Psoas muscle (tissue), 8 donors: ENCODE results near the gene CLASRP. TPM values are rescaled to one million over a fixed set of nuclear protein-coding genes. Genes with fewer than 3 reads are reported as not detected.

Source experiments
- ATAC-seq, 4 donors: fragments of 200-7000 bp; cut with Tn5 transposase; one replicate each; pipeline ENCODE4 v1.9.1; 2020; ENCODE audit warnings: moderate library complexity in 3 of 4, mild to moderate bottlenecking in 2 of 4
- DNase-seq, 2 donors: peaks; one replicate each; pipeline ENCODE4 v3.0.0-alpha.2; 2020
- H3K27ac ChIP-seq: fragments of 200-600 bp; one replicate; pipeline ENCODE4 v1.8.0; 2022
- H3K27me3 ChIP-seq, 3 donors: fragments of 200-600 bp in 1 of 3; one replicate each; pipeline versions ENCODE4 v1.6.1 to v1.8.0; 2013 to 2022; ENCODE audit warnings: low read length in 2 of 3, mild to moderate bottlenecking in 2 of 3, moderate library complexity in 1 of 3; ENCODE audit not compliant: insufficient read depth in 3 of 3
- H3K36me3 ChIP-seq, 2 donors: fragments of 200-600 bp in 1 of 2; one replicate each; pipeline versions ENCODE4 v1.6.1 to v1.8.0; 2013 to 2022; ENCODE audit warnings: low read depth in 1 of 2, mild to moderate bottlenecking in 1 of 2, moderate library complexity in 1 of 2; ENCODE audit not compliant: insufficient read depth in 1 of 2
- H3K4me1 ChIP-seq: fragments of 200-600 bp; one replicate; pipeline ENCODE4 v1.8.0; 2022
- H3K4me3 ChIP-seq: fragments of 200-600 bp; one replicate; pipeline ENCODE4 v1.8.0; 2022; ENCODE audit warnings: mild to moderate bottlenecking
- H3K9me3 ChIP-seq: fragments of 200-600 bp; one replicate; pipeline ENCODE4 v1.8.0; 2022
- WGBS, 3 donors: extraction: QIAGEN DNeasy Blood & Tissue Kit; methylation state at CpG; one replicate each; pipeline versions ENCODE4 v1.1.6 to v1.1.7; 2013; 5-methylcytosine and 5-hydroxymethylcytosine counted together
- intact Hi-C, 2 donors: fragments of 100-400 bp; cut with DNase I; formaldehyde crosslinking; loops; one replicate each; pipeline versions ENCODE4 v1.11.0 to v1.14.2; 2022
- polyA plus RNA-seq, 3 donors: library from polyadenylated mRNA; stranded (reverse); fragments of 200-250 nt; gene quantifications; one replicate each; pipeline ENCODE4 v1.2.3, GENCODE V29; 2013
- total RNA-seq, 4 donors: library from RNA; stranded (reverse); fragmentation: NEBNext Ultra II Directional in 2 of 4; extraction: Animal tissue kit (Norgen Biotek cat#: 25700) in 2 of 4; gene quantifications; one replicate each; pipeline versions ENCODE4 v1.2.1 to v1.2.4, GENCODE V29; 2021 to 2023
- TF ChIP-seq, protein P1 (sequence below): fragments of 200-600 bp; IDR thresholded peaks from one replicate; pipeline ENCODE4 v1.8.0; 2022; ENCODE audit warnings: antibody characterized with exemption
- donor health status: healthy with polysubstance abuse.
- donor health status: DM: no; HTN: no; CAD: no; lungs with moderate emphysema.
- donor health status: Bipolar disorder and iron deficiency.
- donor health status: healthy.
- donor health status: DM: yes; HTN: yes; CAD: no.
- donor health status: DM: no; HTN: no; CAD: no.
- donor health status: DM: no; HTN: no; CAD: no.
- donor health status: DM: yes; HTN: yes; CAD: no.

CLASRP gene
- total and polyA plus RNA-seq, 7 donors = 30.8 to 65.9 (median 37.4) TPM

DNA sequence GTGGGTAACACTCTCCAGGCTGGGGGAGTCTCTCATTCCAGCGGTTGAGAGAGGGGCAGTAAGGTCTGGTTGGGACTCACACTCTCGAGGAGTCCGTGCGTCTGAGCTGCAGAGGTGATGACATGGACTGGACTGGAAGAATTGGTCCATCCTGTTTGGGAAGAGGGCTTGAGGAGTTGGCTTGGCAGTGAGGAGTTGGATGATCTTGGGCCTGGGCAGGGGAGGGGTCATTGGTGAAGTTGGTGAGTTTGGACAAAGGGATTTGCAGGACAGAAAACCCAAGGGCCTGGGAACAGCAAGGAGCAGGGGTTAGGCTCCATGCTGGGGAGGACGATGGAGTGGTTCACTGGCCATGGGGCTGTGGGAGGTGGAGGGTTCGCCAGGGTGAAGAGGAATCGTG, 57.9 kb downstream of the CLASRP start:
- ATAC-seq = no peak
- WGBS, 3 donors = 83 to 92% (median 83%) methylated on average over 7 of the region's 7 CpGs
- H3K27ac ChIP-seq = peak overlapping the region; percentile 93

DNA sequence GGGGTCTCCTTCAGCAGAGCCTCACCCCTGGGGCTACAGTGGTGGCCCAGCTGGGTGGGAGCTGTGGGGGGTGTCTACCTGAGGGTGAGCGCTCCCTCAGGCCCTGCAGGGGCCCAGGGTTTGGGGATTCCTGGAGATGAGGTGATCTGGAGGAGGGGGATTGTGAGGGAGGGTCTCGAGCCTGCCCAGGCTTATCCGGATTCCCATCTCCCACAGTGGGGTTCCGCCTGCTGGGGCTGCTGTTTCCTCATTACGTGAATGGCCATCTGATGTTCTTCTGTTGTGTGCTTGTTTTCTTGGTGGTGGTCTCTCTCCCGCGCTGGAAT, 58.6 kb downstream of the CLASRP start:
- intact Hi-C loops = loop anchor here in 1 of 2 donors (10.0 kb wide), 1 partner anchor 237 kb away; no protein-coding TSS in a partner anchor
- Histone ChIP-seq H3K36me3 (no peaks in the 10 kb centered on the region), H3K4me1 (peaks cover 86% of the 10 kb centered on the region), H3K27ac (peak overlapping the region; percentile 93), H3K4me3 (peak overlapping the region; percentile 50), H3K27me3 (no peaks in the 10 kb centered on the region), H3K9me3 (no peaks in the 10 kb centered on the region)
- ATAC-seq (no peak), DNase-seq (no peak)
- WGBS, 3 donors = 85 to 89% (median 86%) methylated on average over 7 of the region's 7 CpGs
- TF ChIP-seq, protein P1, sequence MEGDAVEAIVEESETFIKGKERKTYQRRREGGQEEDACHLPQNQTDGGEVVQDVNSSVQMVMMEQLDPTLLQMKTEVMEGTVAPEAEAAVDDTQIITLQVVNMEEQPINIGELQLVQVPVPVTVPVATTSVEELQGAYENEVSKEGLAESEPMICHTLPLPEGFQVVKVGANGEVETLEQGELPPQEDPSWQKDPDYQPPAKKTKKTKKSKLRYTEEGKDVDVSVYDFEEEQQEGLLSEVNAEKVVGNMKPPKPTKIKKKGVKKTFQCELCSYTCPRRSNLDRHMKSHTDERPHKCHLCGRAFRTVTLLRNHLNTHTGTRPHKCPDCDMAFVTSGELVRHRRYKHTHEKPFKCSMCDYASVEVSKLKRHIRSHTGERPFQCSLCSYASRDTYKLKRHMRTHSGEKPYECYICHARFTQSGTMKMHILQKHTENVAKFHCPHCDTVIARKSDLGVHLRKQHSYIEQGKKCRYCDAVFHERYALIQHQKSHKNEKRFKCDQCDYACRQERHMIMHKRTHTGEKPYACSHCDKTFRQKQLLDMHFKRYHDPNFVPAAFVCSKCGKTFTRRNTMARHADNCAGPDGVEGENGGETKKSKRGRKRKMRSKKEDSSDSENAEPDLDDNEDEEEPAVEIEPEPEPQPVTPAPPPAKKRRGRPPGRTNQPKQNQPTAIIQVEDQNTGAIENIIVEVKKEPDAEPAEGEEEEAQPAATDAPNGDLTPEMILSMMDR = no peak

More for the DNA sequence above, 57.9 kb downstream of the CLASRP start:
- intact Hi-C loops = loop anchor here in 1 of 2 donors (10.0 kb wide), 1 partner anchor 238 kb away; no protein-coding TSS in a partner anchor
- Histone ChIP-seq H3K9me3 (no peaks in the 10 kb centered on the region), H3K4me3 (no peak overlapping the region), H3K27me3 (no peaks in the 10 kb centered on the region), H3K36me3 (no peaks in the 10 kb centered on the region), H3K4me1 (peaks cover 80% of the 10 kb centered on the region)
- TF ChIP-seq, protein P1 = no peak
- no peak for DNase-seq

DNA sequence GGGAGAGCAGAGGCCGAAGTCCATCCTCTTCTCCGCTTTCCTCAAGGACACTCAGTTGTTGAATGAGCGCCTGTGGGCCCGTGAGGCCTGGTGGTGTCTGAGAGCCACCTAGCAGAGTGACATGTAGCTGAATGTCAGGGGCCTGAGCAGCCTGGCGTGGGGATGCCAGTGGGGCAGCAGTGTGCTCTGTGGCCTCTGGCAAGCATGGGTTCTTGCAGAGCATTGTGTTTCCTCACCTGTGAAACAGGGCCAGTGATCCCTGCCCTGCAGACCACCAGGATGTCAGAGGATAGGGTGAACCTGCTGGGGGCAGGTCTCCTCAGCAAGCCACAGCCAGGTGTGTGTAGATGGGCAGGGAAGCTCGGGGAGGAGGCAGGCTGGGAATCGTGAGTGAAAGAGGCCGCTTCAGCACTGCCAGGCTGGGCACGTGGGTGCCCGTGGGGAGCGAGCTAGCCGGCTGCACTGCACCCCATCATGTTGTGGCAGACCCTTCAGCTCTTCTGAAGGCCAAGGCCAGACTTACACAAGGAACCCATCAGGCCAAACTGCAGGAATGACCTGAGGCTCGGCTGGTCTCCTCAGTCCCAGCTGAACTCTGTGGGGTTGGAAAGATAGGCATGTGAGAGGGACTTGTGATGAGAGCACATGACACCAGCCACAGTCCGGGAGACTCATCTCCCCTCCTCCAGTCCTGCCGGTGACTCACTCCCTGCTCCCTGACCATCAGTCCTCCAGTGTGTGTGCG, 59.1 kb downstream of the CLASRP start:
- Histone ChIP-seq H3K36me3 (no peaks in the 10 kb centered on the region), H3K4me1 (peaks cover 91% of the 10 kb centered on the region), H3K27me3 (no peaks in the 10 kb centered on the region), H3K9me3 (no peaks in the 10 kb centered on the region), H3K4me3 (peak overlapping the region; percentile 50), H3K27ac (peak overlapping the region; percentile 93)
- 38 to 57% (median 44%) methylated on average over 16 of the region's 16 CpGs for WGBS, 3 donors
- peak; percentile 81 to 90 for DNase-seq
- TF ChIP-seq, protein P1 = no peak
- intact Hi-C loops = loop anchor here in 1 of 2 donors (10.0 kb wide), 1 partner anchor 237 kb away; no protein-coding TSS in a partner anchor
- peak; percentile 87 to 89 (median 88) for ATAC-seq

DNA sequence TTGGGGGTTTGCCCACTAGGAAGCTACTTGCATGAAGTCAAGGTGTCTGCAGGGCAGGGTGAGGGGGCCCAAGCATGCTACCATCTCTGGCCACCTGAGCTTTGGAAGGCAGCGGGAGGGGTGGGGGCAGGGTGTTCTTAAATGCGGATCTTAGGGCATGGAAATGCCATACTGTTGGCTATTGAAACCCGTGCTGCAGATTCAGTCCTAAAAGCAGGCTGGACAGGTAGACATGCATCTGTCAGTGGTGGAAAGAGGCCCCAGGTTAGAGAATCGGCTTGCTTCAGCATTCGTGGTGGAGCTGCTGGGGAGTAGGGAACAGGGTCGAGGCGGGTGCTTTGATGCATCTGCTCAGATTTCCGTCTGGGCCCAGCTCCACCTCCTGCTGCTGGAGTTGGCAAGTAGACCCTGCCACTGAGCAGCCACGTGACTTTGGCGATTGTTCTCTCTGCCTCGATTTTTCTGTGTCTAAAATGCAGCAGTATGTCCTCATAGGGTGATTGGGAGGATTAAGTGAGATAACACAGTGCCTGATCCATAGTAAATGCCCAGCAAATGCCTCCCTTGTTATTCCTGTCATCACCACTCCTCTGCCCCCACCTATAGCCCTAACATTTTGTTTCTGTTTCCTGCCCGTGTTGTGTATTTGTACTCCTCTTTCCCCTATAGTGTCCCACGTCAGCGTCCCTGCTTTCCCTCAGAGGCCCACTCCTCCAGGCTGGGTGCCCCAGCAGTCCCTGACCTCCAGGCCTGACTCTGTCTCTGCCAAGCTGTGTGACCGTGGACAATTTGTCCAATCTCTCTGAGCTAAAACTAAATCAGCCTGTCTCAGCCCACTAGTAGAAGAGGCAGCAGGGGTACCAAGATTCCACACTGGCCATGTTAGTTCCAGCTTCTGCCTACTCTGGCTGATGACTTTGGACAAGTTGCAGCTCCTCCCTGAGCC, 59.9 kb downstream of the CLASRP start:
- TF ChIP-seq, protein P1 = no peak
- H3K36me3 ChIP-seq = no peaks in the 10 kb centered on the region
- no peaks in the 10 kb centered on the region for H3K9me3 ChIP-seq
- peak overlapping the region; percentile 50 for H3K4me3 ChIP-seq
- no peaks in the 10 kb centered on the region for H3K27me3 ChIP-seq
- ATAC-seq (peak; percentile 55 to 68 (median 60)), DNase-seq (peak; percentile 52 to 74)
- 21 to 28% (median 23%) methylated on average over 15 of the region's 15 CpGs for WGBS, 3 donors
- H3K27ac ChIP-seq = peak overlapping the region; percentile 93
- peaks cover 97% of the 10 kb centered on the region for H3K4me1 ChIP-seq
- intact Hi-C loops = loop anchor here in 1 of 2 donors (10.0 kb wide), 1 partner anchor 236 kb away; no protein-coding TSS in a partner anchor
